ENCODE results near the gene TRIM50.
"Not testable (repeated sequence)": the region's sequence is repeated elsewhere in the genome, so short reads cannot be mapped to it uniquely, and the experiment has no call there.

Gene TRIM50

DNA sequence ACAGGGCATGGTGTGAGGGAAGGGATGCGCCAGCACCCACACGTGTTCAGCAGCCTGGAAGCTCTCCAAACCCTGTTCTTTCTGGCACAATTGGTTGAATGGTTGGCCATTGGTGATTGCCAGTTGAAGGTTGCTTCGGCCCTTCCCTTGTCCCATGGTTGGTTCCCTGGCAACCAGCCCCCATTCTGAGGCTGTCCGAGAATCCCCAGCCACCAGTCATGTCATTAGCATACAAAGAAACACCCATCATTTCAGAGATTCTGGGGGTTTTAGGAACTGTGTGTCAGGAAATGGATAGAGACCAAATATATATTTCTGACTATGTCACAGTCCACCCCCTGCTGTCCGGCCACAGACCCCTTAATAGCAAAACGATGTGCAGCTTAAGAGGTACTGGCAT, 21.9 kb upstream of the TRIM50 start:
- DNase-seq: no peak

DNA sequence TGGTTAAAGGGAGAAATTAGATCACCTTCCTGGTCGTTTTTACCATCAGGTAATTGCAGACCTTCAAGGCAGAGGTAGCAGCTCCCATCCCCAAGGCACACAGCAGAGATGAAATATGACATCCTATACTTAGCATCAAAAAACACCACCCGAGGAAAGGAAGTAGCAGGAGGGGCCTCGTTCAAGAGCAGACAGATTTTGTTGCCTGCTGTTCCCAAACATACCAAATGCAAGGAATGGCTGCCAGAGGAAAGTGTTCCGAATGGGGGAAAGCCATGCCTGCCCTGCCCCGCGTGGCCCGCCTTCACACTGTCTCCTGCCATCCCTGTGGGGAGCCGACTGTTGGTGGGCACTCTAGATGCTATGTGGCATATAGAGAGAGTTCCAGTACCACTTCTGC, 18.1 kb upstream of the TRIM50 start:
- no peak for DNase-seq

DNA sequence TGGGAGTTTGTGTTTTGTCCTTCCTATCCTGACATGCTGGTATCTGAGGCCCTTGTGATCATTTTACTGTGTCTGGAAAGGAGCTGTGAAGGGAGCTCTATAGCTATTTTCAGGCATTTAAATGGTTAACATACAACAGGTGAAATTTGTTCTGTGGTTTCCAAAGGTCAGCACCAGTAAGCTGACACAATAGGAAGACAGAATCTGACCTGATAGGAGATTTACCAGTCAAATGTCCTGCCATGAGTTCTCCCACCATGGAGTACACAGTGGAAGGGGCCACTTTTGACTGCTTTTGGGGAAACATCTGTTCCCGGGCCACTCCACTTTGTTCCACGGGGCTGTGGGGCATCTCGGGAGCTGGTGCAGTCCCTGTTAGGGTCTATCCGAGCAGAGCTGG, 17.7 kb upstream of the TRIM50 start:
- no peak for DNase-seq

DNA sequence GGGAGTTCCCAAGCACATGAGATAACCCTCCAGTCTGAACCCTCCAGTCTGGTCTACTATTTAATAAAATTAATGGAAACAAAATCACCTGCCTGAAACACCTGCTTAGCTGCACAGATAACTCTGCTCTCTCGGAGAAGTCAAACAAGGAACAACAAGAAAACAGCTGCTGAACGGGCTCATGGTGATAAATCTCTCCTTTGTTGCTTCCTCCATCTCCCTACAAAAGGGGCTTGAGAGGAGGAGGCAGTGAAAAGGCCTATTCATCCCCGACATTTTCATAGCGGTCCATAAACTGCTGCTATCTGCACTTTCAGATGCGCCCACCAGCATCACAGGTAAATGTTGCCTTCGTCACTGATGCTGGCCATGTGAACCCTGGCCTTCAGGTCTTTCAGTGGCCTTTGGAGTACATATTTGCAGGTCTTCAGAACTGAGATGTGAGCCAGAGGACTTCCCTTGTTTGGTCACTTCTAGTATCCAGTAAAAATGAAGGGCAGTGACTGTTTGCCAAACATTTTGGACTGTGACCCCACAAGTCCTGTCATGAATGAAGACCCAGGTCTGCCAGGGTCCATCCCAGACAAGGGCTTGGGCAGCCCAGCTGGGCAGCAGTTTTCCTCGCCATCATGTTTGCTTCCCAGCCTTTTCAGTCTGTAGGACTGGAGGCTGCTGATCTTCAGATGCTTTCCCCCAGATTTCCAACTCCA, 15.9 kb upstream of the TRIM50 start:
- DNase-seq: no peak

DNA sequence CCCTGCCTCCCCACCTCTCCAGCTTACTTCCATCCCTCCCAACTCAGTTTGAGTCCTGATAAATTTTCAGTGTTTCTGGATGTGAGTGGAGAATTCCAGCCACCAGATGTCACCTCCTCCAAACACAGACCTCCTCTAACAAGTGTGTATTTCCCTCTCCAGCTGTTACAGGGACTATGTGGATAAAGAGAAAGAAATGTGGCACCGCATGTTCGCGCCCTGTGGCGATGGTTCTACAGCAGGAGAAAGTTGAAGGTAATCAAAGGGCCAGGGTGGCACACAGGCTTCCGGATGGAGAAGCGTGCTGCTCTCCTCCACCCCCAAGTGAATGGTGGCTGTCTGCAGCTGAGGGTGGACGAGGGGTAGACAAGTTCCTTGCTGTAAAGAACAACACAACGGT, 14.8 kb upstream of the TRIM50 start:
- no peak for DNase-seq

DNA sequence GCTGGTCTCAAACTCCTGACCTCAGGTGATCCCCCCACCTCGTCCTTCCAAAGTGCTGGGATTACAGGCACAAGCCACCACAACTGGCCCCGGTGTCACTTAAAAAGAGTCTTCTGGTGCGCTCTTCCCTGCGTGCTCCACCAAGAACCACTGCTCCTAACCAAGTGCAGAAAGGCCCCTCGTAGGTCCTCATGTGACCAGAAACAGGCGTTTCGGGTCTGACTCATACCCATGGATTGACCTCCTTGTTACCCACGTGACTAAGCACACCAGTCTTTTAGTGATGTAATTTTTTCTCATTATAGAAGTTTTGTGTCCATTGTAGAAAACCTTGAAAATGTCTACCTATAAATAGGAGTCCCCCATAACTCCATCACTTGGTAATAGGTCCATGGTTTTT, 14.0 kb upstream of the TRIM50 start:
- no peak for DNase-seq

DNA sequence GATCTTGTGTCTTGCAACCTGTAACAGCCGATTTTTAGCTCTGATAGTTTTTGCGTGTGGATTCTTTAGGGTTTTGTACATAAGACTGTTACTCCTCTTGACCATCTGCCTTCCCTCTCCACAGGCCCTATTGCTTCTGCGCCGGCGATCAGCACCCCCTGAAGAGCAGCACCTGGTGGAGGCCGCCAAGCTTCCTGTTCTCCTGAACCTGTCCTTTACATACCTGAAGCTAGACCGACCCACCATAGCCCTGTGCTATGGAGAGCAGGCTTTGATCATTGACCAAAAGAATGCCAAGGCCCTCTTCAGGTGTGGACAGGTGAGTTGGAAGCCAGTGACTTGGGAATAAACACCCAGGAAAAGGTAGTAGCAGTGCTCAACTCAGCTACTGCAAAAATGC, 12.6 kb upstream of the TRIM50 start:
- no peak for DNase-seq

DNA sequence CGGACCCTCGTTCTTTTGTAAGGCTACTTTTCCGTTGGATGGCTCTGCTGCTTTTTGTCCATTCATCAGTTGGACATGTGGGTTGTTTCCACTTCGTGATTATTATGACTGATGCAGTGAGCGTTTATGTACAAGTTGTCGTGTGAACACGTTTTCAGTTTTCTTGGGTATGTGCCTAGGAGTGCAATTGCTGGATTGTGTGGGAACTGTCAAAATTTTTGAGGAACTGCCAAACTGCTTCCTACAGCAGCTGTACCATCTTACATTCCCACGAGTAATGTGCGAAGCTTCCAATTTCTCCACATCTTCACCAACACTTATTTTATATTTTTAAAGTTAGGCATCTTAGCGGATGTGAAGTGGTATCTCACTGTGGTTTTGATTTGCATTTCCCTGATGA, 10.4 kb upstream of the TRIM50 start:
- no peak for DNase-seq

DNA sequence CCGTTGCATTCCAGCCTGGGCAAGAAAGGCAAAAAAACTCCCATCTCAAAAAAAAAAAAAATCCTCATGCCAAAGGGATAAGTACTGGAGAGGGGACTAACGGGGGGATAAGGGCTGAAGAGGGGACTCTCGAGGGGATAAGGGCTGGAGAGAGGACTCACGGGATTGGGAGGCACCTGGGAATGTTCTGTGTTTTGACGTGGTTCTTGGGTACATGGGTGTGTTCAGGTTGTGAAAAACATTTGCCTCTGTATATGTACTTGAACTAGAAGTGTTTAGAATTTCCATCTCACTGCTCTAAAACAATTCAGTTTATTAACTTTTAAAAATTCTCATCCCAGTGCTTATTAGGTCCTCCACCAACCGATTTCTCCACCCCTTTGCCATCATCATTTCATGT, 4.6 kb upstream of the TRIM50 start:
- no peak for DNase-seq

DNA sequence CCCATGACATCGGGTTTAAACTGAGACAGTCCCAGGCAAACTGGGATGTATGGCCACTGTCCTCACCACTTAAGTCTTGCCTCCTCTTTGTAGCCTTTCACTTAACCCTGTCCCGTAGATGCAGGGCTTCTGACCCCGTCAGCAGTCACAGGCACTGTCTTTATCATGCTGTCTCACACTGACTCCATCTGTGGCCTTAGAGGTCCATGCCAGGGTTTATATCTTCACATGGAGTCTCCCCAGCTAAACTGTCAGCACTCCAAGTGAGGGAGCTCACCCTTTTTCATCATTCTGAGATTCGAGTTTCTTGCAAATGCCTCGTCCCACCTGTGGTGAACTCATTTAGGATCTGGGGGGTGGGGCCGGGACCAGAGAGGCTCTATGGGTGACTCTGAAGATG, 2.9 kb upstream of the TRIM50 start:
- DNase-seq: no peak

DNA sequence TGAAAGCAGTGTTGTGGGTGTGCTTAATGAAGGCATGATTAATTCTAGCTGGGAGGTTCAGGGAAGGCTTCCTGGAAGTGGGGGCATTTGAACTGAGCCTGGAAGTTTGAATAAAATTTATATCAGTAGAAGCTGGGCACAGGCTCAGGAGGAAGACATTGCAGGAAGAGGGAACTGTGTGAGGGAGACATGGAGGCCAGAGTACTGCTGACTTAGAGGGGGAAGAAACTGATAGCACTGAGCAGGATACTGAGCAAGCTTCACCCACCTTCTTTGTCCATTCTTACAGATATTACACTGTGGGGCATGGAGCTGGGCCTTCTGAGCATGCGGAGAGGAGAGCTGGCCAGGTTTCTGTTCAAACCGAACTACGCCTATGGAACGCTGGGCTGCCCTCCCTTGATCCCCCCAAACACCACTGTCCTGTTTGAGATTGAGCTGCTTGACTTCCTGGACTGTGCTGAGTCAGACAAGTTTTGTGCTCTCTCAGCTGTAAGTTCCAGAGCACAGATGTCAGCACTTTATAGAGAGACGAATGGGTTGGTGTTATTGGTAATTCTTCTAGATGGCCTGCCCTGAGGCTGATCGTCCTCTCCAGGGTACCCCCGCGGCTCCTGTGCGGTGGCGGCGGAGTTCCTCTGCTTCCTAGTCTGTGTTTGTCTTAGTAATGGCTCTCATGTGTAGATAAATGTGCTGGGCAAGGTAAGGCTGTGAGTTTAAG, 2.1 kb upstream of the TRIM50 start:
- no peak for DNase-seq

DNA sequence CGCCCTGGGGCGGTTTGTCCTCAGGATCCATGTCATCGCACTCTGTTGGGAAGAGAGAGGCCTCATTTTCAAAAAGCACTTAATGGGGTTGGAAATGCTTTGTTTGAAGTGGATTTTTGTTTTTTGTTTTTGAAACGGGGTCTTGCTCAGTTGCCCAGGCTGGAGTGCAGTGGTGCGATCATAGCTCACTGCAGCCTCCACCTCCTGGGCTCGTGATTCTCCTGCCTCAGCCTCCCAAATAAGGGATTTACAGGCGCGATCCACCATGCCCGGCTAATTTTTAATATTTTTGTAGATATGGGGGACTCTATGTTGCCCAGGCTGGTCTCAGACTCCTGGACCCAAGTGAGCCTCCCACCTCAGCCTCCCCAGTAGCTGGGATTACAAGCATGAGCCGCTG, 814 bp upstream of the TRIM50 start:
- no peak for DNase-seq

DNA sequence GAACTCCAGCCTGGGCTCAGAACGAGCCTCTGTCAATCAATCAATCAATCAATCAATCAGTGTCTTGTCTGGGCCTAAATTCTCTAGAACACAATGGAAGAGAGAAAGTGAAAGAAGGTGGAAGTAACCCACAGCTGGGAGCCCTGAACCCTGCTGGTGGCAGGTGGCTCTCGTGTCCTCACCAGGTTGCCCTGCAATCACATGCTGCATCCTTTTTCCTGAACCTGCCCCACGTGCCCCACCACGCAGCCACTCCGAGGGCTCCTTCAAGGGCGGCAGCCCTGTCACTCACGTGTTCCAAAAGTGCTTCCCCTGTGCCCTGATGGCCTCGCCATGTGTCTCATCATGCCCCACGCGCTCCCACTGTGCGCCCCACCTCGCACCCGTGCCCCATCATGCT, 433 bp downstream of the TRIM50 start:
- not testable (repeated sequence) for DNase-seq

DNA sequence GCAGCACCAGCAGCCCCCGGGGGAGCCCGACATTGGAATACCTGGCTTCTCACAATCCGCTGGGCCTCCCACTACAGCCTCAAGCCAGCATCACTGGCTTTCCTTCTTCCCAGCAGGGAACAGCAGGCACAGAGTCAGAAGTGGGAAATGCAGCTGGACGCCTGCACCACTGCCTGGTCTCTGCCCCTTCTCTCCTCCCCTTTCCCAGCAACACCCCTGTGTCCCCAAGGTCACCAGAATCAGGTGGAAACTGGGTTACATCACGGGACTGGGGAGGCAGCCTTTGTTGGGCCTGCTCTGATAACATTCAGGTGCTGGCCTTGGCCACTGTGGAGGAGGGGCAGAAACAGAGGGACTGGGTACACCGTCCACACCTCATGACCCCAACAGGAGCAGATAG, 2.5 kb downstream of the TRIM50 start:
- DNase-seq: not testable (repeated sequence)

DNA sequence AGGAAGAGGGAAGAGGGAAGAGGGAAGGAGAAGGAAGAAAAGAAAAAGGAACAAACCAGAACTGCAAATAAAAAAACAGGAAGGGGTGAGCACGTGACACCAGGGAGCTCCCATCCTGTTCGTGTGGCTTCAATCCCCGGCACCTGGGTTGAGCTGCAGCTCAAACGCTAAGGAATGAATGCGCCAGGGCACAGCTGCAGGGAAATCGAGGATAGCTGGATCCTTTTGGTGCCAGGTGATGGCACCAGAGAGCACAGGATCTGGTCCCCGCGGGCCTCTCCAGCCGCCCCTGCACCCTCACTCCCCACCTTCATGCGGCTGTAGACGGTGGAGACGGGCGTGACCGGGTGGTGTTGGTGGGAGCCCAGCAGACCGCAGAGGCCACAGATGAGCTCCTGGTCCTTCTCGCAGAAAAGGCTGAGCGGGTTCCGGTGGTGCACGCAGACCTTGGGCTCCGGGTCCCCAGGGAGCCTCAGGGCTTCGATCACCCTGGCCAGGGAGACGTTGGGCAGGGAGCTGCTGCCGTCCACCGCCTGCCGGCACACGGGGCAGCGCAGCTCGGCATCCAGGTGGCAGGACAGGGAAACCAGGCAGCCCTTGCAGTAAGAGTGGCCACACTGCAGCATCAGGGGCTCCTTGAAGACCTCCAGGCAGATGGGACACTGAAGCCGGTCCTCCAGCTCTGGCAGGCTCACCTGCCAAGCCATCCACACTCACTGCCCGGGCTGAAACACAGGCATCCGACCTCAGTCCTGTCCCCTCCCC, 3.6 kb downstream of the TRIM50 start:
- peak; percentile 40 for DNase-seq

DNA sequence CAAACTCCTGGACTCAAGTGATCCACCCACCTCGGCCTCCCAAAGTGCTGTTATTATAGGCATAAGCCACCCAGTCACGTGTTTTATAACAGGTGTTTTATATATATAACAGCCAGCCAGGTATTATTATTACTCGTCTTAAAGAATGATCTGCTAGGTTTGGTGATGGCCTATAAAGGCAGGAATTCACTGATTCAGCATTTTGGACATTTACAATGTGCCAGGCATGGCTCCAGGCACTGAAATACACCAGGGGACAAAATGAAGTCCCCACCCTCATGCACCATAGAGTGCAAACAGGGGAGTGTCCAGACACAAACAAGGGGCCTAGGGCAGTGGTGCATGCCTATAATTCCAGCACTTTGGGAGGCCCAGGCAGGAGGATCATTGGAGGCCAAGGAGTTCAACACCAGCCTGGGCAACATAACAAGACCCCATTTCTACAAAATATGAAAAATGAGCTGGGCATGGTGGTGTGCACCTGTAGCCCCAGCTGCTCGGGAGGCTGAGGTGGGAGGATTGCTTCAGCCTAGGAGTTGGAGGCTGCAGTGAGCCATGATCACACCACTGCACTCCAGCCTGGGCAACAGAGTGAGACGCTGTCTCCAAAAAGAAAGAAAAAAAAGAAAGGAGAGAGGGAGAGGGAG, 4.3 kb downstream of the TRIM50 start:
- not testable (repeated sequence) for DNase-seq

DNA sequence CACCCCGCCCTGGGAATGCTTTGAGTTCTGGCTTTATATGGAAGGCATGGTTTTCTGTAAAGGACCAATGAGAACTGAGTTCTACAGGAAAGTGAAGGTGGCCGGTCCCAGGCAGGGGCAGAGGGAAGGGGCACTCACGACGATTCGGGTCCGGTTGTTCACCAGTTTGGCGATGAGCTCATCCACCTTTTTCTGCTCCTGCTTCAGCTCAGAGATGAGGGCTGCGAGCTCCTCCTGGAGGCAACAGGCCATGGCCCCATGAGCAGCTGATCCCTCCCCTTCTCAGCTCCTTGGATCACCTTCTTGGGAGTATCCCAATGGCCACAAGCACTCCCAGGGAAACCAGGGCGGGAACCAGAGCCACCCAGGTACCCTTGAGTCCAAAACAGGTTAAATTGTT, 7.9 kb downstream of the TRIM50 start:
- DNase-seq: not testable (repeated sequence)

DNA sequence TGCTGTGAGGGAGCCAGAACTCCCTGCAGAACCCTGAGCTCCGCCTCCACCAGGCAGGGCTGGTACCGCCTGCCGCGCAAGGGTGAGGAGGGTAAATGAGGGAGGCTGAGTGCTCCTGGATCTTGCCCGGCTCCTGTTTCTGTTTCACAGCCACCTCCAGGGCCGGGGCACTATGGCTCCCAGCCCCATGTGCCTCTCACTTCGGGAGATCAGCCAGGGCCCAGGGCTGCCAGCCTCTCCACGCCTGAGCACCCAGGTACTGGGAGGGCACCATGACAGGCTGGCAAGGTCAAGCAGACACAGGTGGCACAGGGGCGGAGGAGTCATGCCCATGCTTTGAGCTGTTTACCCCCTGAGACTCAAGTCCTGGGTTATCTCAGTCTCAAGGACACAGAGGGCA, 8.3 kb downstream of the TRIM50 start:
- DNase-seq: not testable (repeated sequence)

DNA sequence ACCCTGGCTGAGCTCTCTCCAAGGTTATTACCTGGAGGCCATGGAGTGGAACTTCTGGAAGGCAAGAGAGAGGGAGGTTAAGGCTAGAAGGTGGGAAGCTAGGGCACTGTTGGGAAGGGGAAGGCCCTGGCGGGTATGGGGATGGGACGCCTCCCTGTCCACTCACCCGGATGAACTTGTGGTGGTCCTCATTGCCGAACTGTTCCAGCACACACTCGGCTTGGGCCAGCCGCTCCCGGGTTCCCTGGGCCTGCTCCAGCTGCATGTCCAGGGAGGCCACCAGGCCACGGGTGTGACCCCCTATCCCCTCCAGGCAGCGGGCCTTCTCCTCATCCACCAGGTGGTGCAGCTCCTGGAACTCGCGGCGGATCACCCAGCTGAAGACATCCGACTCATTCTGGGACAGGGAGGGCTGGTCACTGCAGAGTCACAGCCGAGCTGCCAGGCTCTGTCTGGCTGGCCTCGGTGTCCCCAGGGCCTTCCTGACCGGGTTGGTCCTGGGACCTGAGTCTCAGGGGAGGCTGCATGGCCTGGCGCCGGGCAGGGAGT, 9.2 kb downstream of the TRIM50 start:
- not testable (repeated sequence) for DNase-seq

DNA sequence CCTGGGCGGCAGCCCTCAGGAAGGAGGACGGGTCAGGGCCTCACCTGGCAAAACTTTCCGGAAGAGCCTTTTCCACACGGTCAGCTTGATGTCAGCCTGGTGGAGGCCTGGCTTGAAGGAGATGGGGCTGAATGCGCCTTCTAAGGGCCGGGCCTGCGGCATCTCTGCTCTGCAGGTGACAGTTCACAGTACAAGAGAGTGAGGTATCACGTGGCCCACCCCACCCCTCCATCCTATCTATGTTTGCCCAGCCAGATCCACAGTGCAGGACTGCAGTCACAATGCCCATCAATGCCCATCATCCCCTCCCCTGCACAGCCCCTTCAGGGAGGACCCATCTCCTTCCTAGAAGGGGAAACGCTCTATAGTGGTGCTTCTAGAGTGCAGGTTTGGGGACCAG, 11.4 kb downstream of the TRIM50 start:
- no peak for DNase-seq

DNA sequence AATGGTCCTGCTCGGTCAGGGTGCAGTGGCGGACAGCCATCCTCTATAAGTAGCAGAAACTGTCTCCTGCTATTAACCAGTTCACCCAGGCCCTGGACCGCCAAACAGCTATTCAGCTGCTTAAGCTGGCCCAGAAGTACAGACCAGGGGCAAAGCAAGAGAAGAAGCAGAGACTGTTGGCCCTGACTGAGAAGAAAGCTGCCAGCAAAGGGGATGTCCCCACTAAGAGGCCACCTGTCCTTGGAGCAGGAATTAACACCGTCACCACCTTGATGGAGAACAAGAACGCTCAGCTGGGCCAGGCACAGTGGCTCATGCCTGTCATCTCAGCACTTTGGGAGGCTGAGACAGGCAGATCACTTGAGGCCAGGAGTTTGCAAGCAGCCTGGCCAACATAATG, 13.6 kb downstream of the TRIM50 start:
- no peak for DNase-seq

DNA sequence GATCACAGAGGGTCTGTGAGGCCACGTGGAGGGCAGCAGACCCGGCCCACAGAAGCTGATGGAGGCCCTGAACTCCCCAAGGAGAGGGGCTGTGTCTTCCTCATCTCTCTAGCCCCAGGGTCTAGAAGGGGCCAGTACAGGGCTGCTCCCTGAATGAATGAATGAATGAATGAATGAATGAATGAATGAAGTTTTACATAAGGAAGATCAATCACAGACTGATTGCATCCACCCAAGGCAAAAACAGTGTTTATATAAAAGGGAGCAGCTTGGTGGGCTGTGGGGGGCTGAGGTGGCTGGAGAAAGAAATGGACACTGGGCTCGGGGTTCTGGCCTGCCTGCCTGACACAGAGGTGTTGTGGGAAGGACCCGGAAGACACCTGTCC, 14.4 kb downstream of the TRIM50 start:
- no peak for DNase-seq

DNA sequence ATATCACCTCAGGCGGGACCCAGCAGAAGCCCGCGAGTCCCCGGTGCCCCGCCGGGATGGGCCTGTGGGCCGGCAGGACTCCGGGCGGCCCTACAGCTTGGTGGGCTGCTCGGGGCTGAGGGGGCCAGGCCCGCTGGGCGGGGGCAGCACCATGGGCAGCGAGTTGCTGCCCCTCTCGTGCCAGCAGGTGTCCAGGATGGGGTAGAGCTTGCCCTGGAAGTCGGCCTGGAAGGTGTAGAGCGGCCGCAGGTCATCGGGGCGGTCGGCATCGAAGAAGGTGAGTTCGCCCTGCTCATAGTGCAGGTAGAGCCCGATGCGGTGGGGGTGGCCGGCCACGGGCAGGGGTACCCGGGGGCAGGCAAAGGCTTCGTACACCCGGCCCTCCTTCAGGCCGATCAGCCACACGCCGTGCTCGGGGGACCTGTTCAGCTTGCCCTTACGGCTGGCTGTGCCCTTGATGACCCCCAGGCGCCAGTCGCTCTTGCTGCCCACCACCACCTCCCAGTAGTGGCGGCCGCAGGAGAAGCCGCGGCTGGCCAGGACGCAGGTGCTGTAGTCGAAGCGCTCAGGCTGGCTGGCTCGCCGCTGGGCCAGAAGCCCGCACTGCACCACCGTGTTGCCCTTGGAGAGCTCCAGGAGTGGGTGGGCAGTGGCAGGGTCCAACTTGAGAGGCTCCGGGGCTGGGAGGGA, 14.9 kb downstream of the TRIM50 start:
- no peak for DNase-seq

Data from CD4-positive, alpha-beta T cell treated with Interleukin-4 for 4 hours (primary cell).